Right atrium auricular region (tissue), 2 donors: ENCODE measurements around the gene LMF1. TPM values are rescaled to one million over a fixed set of nuclear protein-coding genes. Genes with fewer than 3 reads are reported as not detected.

Experiments
- DNase-seq: peaks from one replicate; pipeline ENCODE4 v3.0.0-alpha.2; 2019; ENCODE audit warnings: low spot score
- H3K27ac ChIP-seq, 2 donors: fragments of 200-600 bp; sonication (generic); 1 replicate in 1 of 2; 2 replicates in 1 of 2; pipeline ENCODE4 v1.5.1; 2016 to 2019
- H3K27me3 ChIP-seq, 2 donors: fragments of 200-600 bp; sonication (generic); one replicate each; pipeline versions ENCODE4 v1.5.1 to v1.6.0; 2017 to 2019
- H3K36me3 ChIP-seq: fragments of 200-600 bp; sonication (generic); one replicate; pipeline ENCODE4 v1.5.1; 2016
- H3K4me1 ChIP-seq, 2 donors: fragments of 200-600 bp; sonication (generic); one replicate each; pipeline versions ENCODE4 v1.5.1 to v1.6.0; 2017 to 2019
- H3K4me3 ChIP-seq, 2 donors: fragments of 200-600 bp; sonication (generic); 1 replicate in 1 of 2; 2 replicates in 1 of 2; pipeline ENCODE4 v1.5.1; 2017 to 2019; ENCODE audit warnings: mild to moderate bottlenecking in 1 of 2, moderate library complexity in 1 of 2
- H3K9me3 ChIP-seq, 2 donors: fragments of 200-600 bp; sonication (generic); one replicate each; pipeline ENCODE4 v1.5.1; 2019
- CTCF ChIP-seq, 2 donors: fragments of 200-600 bp; sonication (generic); IDR thresholded peaks; one replicate each; pipeline ENCODE4 v1.5.1; 2019; ENCODE audit warnings: antibody characterized with exemption in 2 of 2
- total RNA-seq, 2 donors: library from RNA; depleted of rRNA; stranded (reverse); fragments of >200 nt; gene quantifications; one replicate each; pipeline ENCODE4 v1.1.0, GENCODE V29; 2016

Gene LMF1
- total RNA-seq, 2 donors from 2014 or later = 11.9 to 14.1 TPM

DNA sequence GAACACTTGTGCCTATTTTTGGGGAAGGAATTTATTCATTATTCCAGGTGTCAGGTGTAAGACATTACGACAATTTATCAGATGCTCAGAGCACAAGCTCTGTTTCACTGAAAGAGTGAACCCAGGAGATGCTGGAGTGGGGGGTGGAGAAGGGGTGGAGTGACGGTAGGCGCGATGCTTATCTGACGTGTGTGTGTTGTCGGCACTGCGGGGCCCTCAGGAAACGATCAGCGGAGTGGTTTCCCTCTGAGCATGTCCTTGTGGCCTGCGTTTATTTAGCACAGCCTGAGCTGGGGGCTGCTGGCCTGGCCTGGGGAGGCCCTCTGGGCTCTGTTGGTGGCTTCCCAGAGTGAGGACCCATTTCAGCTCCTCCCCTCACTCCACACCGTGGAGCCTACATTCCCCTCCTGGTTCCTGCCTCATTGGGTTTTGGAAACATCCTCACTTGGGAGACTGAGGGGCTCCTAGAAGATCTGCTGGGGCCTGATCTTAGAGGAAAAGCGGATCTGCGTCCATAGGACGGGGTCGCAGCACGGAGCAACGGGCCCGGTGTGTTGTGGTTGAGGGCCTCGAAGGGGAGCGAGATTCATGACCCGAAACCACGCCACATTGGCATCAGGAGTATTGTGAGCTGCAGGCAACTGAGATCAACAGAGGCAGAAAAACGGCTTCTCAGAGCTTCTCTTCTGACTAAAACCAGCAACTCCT lies 151.3 kb downstream of the LMF1 start:
- TF ChIP-seq CTCF (IDR thresholded peaks at IDR 0.05) = no peak
- H3K27me3 ChIP-seq = peaks cover 0 to 15% of the 10 kb centered on the region in 2 donors
- peaks cover 0 to 5% of the 10 kb centered on the region in 2 donors for H3K4me1 ChIP-seq
- H3K9me3 ChIP-seq = no peaks in the 10 kb centered on the region
- no peak for DNase-seq
- H3K36me3 ChIP-seq = no peaks in the 10 kb centered on the region
- H3K4me3 ChIP-seq = no peak overlapping the region
- H3K27ac ChIP-seq = no peak overlapping the region

GRCh38 chr16:818592-818991 lies 152.2 kb downstream of the LMF1 start:
- Histone ChIP-seq H3K27me3 (peaks cover 0 to 15% of the 10 kb centered on the region in 2 donors), H3K4me3 (no peak overlapping the region), H3K36me3 (no peaks in the 10 kb centered on the region), H3K27ac (no peak overlapping the region), H3K4me1 (peaks cover 0 to 10% of the 10 kb centered on the region in 2 donors), H3K9me3 (no peaks in the 10 kb centered on the region)
- no peak for DNase-seq
- TF ChIP-seq CTCF (IDR thresholded peaks at IDR 0.05) = no peak

- no peaks in the 10 kb centered on the region for H3K9me3 ChIP-seq
- no peak for DNase-seq
- no peak overlapping the region for H3K4me3 ChIP-seq
- no peaks in the 10 kb centered on the region for H3K36me3 ChIP-seq
- H3K4me1 ChIP-seq = peaks cover 0 to 14% of the 10 kb centered on the region in 2 donors
- peaks cover 0 to 15% of the 10 kb centered on the region in 2 donors for H3K27me3 ChIP-seq
- TF ChIP-seq CTCF (IDR thresholded peaks at IDR 0.05) = no peak
- no peak overlapping the region for H3K27ac ChIP-seq
These were observed 152.7 kb downstream of the LMF1 start for GRCh38 chr16:818132-818531.

DNA sequence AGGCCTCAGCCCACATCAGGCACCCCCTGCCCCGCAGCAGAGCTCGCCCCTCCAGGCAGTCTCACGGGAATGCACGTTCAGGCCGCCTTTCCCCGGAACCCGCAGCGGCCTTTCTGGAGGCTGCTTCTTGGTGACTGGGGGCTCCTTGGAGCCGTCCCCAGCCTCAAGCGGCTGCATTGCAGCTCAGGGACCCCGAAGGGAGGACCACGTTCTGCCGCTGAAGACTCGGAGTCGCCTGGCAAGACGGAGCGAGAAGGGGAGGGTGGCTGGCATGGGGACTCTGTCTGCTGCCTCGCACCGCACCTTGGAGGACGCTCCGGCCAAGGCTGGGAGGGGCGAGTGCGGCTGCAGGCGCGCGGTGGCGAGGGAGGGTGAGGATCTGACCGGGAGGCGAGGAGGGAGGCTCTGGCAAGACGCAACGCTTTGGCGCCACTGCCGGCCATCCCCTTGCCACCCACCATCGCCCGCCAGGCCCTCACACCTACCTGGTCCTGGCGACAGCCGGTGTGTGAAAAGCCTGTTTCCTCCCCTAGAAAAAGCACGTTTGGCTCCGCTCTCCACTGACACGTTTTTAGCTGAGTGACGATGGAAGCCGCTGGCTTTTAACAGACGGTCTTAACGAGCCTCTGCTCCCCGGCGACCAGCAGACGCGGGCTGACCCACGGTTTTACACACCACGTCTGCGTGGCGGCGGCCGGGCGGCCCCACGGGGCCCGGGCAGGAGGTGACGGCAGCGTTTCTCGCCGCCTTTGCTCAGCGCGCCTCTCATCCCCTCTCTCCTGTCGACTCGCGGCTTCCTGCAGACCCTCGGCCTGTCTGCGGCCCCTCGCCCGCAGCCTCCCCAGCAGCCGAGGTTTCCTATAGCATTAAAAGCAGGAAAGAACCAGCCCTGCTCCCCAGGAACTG lies 153.5 kb downstream of the LMF1 start:
- no peak overlapping the region for H3K4me3 ChIP-seq
- no peaks in the 10 kb centered on the region for H3K36me3 ChIP-seq
- no peak overlapping the region for H3K27ac ChIP-seq
- peaks cover 0 to 16% of the 10 kb centered on the region in 2 donors for H3K4me1 ChIP-seq
- no peak for DNase-seq
- H3K27me3 ChIP-seq = peaks cover 0 to 15% of the 10 kb centered on the region in 2 donors
- no peaks in the 10 kb centered on the region for H3K9me3 ChIP-seq
- no peak for TF ChIP-seq CTCF (IDR thresholded peaks at IDR 0.05)

- no peak for TF ChIP-seq CTCF (IDR thresholded peaks at IDR 0.05)
- H3K36me3 ChIP-seq = no peaks in the 10 kb centered on the region
- H3K4me1 ChIP-seq = peaks cover 0 to 16% of the 10 kb centered on the region in 2 donors
- H3K9me3 ChIP-seq = no peaks in the 10 kb centered on the region
- H3K27me3 ChIP-seq = peaks cover 0 to 15% of the 10 kb centered on the region in 2 donors
- DNase-seq = no peak
- H3K4me3 ChIP-seq = no peak overlapping the region
- H3K27ac ChIP-seq = no peak overlapping the region
These were observed 154.9 kb downstream of the LMF1 start for GRCh38 chr16:815861-816260.
